ENCODE measurements around the gene CSF3R.

DNA sequence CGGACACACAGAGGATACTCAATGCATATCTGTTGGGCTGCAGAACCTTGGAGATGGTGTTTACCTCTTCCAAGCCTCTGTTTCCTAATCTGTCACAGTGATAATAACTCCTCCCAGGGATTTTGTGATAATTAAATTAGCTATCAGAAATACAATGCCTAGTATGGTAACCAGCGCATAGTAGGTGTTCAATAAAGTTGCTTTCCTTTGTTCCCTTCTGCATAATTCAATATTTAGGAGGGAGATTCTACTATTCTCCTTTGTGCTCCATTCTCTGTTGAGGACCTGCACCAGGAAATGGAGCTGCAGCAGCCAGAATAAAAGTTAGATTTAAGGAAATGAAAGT, 3.4 kb upstream of the CSF3R start:
- TF ChIP-seq POLR2A (IDR thresholded peaks at IDR 0.05; ENCODE audit: low read depth, low read length) (no peak), EZH2 (IDR thresholded peaks at IDR 0.05; ENCODE audit: borderline replicate concordance, low read depth, low read length, severe bottlenecking) (no peak), MAX (IDR thresholded peaks at IDR 0.05; ENCODE audit: insufficient read depth, insufficient read length) (no peak), GATA2 (IDR thresholded peaks at IDR 0.05; ENCODE audit: insufficient read depth, insufficient read length, low read depth, low read length) (no peak), MYC (IDR thresholded peaks at IDR 0.05; ENCODE audit: low read depth, low read length) (no peak), JUN (IDR thresholded peaks at IDR 0.05; ENCODE audit: borderline replicate concordance, insufficient read depth, insufficient read length, low read depth) (no peak), FOS (IDR thresholded peaks at IDR 0.05; ENCODE audit: borderline replicate concordance, insufficient read depth, low read length) (no peak)
- TF ChIP-seq, protein P1, sequence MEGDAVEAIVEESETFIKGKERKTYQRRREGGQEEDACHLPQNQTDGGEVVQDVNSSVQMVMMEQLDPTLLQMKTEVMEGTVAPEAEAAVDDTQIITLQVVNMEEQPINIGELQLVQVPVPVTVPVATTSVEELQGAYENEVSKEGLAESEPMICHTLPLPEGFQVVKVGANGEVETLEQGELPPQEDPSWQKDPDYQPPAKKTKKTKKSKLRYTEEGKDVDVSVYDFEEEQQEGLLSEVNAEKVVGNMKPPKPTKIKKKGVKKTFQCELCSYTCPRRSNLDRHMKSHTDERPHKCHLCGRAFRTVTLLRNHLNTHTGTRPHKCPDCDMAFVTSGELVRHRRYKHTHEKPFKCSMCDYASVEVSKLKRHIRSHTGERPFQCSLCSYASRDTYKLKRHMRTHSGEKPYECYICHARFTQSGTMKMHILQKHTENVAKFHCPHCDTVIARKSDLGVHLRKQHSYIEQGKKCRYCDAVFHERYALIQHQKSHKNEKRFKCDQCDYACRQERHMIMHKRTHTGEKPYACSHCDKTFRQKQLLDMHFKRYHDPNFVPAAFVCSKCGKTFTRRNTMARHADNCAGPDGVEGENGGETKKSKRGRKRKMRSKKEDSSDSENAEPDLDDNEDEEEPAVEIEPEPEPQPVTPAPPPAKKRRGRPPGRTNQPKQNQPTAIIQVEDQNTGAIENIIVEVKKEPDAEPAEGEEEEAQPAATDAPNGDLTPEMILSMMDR (IDR thresholded peaks at IDR 0.05; ENCODE audit: extremely low read depth in 1 of 2, insufficient read depth in 1 of 2, low read depth in 1 of 2, low read length in 2 of 2) = no peak

Data from endothelial cell of umbilical vein (primary cell).